GM12864 (cell line): ENCODE measurements around the gene B4GALT4.

Source experiments
- DNase-seq: peaks from one replicate; pipeline ENCODE4 v3.0.0-alpha.2; 2011; ENCODE audit warnings: low read depth
- H3K4me3 ChIP-seq: 2 replicates; pipeline ENCODE4 v1.5.1; 2011; ENCODE audit warnings: mild to moderate bottlenecking, low read depth, low read length, control low read depth
- TF ChIP-seq, protein P1 (sequence below): IDR thresholded peaks from 2 replicates; pipeline ENCODE4 v1.5.1; 2011; ENCODE audit warnings: low read depth, mild to moderate bottlenecking, moderate library complexity, low read length, control low read depth, inconsistent platforms; ENCODE audit errors: missing control alignments

Gene B4GALT4

DNA sequence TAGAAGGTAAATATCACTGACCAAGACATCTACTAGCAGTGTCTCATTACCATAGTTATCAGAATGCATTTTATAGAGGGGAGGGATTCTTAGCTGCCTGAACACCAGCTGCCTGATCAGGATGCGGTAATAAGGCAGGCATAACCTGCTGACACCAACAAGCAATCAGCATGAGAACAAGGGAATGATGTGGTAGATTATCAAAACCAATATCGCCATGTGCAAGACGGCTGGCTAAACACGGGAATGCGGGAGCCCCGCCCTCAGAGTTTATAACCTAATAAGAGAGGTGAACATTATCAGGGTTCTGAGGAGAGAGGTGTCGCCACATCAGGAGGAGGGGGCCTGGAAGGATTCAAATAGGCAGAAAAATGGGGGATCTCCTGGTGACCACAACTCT lies 20.5 kb downstream of the B4GALT4 start:
- DNase-seq, result no peak
- TF ChIP-seq, protein P1, sequence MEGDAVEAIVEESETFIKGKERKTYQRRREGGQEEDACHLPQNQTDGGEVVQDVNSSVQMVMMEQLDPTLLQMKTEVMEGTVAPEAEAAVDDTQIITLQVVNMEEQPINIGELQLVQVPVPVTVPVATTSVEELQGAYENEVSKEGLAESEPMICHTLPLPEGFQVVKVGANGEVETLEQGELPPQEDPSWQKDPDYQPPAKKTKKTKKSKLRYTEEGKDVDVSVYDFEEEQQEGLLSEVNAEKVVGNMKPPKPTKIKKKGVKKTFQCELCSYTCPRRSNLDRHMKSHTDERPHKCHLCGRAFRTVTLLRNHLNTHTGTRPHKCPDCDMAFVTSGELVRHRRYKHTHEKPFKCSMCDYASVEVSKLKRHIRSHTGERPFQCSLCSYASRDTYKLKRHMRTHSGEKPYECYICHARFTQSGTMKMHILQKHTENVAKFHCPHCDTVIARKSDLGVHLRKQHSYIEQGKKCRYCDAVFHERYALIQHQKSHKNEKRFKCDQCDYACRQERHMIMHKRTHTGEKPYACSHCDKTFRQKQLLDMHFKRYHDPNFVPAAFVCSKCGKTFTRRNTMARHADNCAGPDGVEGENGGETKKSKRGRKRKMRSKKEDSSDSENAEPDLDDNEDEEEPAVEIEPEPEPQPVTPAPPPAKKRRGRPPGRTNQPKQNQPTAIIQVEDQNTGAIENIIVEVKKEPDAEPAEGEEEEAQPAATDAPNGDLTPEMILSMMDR, result no peak
- no peak overlapping the region for H3K4me3 ChIP-seq

DNA sequence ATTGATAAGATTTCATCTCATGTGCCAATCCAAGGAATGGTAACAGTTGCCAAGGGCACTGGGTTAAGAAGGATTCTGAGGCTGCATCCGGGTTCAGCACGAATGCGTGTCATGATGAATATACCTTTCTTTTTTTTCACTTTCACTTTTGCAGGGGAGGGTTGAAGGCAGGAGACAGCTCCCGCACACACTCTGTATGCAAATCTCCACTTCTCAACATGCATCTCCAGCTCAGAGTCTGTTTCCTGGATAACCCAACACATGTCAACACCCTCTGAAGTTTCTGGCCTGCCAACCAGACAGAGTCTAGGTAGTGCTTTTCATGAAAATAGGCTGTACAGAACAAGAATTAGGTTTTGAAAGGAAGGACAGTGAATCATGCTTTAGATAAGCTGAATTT lies 21.6 kb downstream of the B4GALT4 start:
- H3K4me3 ChIP-seq, result no peak overlapping the region
- peak; percentile 80 for DNase-seq
- TF ChIP-seq, protein P1, result no peak

DNA sequence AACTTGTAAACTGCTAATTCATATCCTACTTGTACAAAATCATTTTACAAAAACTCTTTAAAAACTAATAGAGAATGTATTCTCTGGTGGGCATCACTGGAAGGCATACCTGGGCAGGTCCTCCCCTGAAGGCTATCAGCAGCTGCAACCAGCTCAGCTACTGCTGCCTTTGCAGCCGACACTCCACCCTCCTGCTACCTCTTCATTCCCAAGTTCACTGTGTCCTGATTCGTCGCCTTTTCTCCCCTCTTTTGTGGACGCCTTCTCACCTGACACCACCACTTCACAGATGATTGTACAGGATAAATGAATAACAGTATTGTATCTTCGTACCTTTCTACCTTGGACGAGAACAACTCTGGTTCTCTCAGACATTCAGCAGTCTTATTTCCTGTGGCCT lies 28.9 kb downstream of the B4GALT4 start:
- H3K4me3 ChIP-seq, result no peak overlapping the region
- DNase-seq, result no peak
- TF ChIP-seq, protein P1, result no peak

DNA sequence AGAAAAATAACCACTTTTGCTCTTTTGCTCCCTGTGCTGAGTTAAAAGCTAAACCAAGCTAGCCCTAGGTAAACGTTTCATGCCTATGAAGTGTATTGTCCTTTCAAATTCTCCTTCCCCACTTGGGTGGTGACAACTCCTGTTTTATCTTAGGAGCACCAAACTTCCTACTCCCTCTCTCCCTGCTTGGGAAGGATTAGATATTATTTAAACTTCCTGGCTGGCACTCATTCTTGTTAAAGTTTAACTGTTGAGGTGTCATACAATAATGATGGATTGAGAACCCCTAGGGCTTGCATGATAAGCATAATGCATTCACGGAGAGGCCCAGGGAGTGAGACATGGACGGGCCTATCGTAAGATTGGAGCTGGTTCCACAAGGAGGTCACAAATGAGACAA lies 29.5 kb downstream of the B4GALT4 start:
- no peak for DNase-seq
- H3K4me3 ChIP-seq, result no peak overlapping the region
- TF ChIP-seq, protein P1, result no peak

DNA sequence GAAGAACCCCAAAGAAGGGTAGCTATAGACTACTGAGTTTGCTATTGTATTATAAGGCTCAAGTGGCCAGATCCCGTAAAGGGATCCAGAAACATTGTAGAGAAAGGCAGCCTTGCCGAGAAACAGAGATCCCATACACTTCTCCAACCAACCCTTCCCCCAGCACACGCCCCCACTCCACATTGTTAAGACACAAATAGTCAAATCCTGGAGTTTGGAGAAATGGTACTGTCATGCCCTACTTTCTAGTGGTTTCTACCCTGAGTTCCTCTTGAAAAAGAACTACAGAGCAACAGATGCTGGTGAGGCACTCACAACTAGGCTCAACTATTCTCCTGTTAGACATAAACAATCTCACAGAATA lies 33.2 kb downstream of the B4GALT4 start:
- H3K4me3 ChIP-seq, result no peak overlapping the region
- no peak for DNase-seq
- TF ChIP-seq, protein P1, result no peak

DNA sequence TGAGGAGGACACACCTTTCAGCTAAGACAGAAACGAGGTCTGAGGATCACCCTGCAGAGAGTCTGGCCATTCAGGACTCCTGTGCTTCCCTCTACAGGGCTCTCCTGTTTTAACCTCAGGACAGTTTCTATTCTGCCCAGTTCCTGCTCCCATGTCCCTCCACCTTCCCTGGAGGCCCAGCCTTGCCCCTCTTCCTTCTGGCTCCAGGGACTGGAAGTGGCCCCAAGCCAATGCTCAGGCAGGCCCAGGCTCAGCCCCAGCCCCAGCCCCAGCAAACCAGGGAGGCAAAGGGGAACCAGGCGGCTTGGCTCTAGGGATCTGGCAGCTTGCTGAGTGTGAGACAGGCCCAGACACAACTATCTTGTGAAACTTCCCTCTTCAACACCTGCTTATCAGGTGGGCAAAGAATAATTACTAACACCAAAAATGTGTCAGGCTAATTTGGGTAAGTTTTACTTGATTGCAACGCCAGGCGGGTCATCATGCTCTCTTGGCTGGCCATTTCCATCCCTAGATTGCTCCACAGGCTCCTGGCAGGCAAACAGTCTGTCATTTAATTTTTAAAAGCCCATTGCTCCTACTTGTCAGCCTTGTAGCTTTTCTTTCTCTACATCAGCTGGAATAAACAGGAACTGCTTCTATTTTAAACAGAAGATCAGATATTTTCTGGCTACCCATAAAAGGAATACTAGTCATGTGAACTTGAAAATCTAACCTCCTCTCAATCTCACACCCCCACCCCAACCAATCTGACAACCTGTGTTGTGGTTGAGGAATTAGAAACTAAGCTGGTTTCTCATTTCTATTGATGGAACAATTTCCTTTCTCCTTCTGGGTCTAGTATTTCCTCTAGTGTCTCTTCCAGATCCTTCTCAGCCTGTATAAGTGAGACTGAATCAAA lies 33.8 kb downstream of the B4GALT4 start:
- H3K4me3 ChIP-seq, result no peak overlapping the region
- TF ChIP-seq, protein P1, result no peak
- DNase-seq, result no peak

DNA sequence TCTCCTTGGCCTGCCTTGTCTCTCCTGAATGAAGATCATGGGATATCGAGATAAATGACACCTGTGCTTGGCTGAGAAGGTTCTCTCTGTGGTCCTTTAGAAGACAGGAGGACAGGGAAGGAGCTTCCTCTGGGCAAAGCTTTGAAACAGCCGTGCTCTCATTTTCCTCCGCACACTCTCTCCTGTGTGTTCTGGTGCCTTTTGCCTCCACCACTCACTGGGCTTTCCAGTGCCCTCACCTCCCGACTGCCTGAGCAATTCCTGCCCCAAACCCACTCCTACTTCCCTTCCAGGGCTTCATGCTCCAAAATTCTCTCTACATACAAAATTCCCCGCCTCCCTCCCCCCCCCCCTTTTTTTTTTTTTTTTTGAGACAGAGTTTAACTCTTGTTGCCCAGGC lies 35.0 kb downstream of the B4GALT4 start:
- H3K4me3 ChIP-seq, result no peak overlapping the region
- TF ChIP-seq, protein P1, result no peak
- DNase-seq, result no peak
